OCI-LY1 (cell line): ENCODE results near the gene HS3ST5.

Source experiments
- CTCF ChIP-seq: fragments of 200-600 bp; sonication (generic), shearing (Covaris generic); IDR thresholded peaks from 2 replicates; pipeline ENCODE4 v1.5.1; 2017; ENCODE audit warnings: mild to moderate bottlenecking, antibody characterized with exemption, low read length, moderate library complexity, mixed read lengths
- EZH2 ChIP-seq: fragments of 200-600 bp; sonication (generic), shearing (Covaris generic); IDR thresholded peaks from 2 replicates; pipeline ENCODE4 v1.8.0; 2017; ENCODE audit warnings: borderline replicate concordance, mixed run types, mild to moderate bottlenecking, antibody characterized with exemption, low read length, moderate library complexity, mixed read lengths

- TF ChIP-seq CTCF = no peak
- TF ChIP-seq EZH2 = no peak
These were observed 24.6 kb upstream of the HS3ST5 start for GRCh38 chr6:114367315-114367961.
